Panc1 (cell line): ENCODE data around the gene SPECC1L.

ENCODE experiments used
- CTCF ChIP-seq: fragments of 450-650 bp; IDR thresholded peaks from 2 replicates; pipeline ENCODE4 v1.5.1; 2017; ENCODE audit warnings: mild to moderate bottlenecking
- POLR2AphosphoS5 ChIP-seq: IDR thresholded peaks from 2 replicates; pipeline ENCODE4 v1.6.1; 2012; ENCODE audit warnings: mild to moderate bottlenecking, low read depth, low read length, moderate library complexity
- REST ChIP-seq, 2 experiments: IDR thresholded peaks; 2 replicates each; pipeline ENCODE4 v1.6.1; 2011 to 2012; ENCODE audit warnings: low read depth in 2 of 2, control low read depth in 1 of 2, low read length in 1 of 2, mild to moderate bottlenecking in 1 of 2, moderate library complexity in 1 of 2; ENCODE audit not compliant: insufficient read depth in 1 of 2
- SIN3A ChIP-seq: IDR thresholded peaks from 2 replicates; pipeline ENCODE4 v1.6.1; 2012; ENCODE audit warnings: low read depth, mild to moderate bottlenecking, low read length, moderate library complexity, borderline replicate concordance; ENCODE audit not compliant: insufficient read depth

GRCh38 chr22:24412274-24412673, 141.6 kb downstream of the SPECC1L start:
- no peak for TF ChIP-seq SIN3A
- no peak for TF ChIP-seq POLR2AphosphoS5
- TF ChIP-seq CTCF: no peak
- no peak for TF ChIP-seq REST (IDR thresholded peaks at IDR 0.05; ENCODE audit: insufficient read depth in 1 of 2, low read depth in 2 of 2, low read length in 1 of 2)
